ENCODE results near the gene NIPAL1.

NIPAL1 gene

GRCh38 chr4:48067536-48067935 lies 51.0 kb downstream of the NIPAL1 start:
- DNase-seq (ENCODE audit: low read depth) = no peak

- no peak for DNase-seq (ENCODE audit: low read depth)
These were observed 51.6 kb downstream of the NIPAL1 start for GRCh38 chr4:48068182-48068581.

- no peak for DNase-seq (ENCODE audit: low read depth)
These were observed 52.5 kb downstream of the NIPAL1 start for GRCh38 chr4:48069026-48069425.

GRCh38 chr4:48071191-48071590 lies 54.6 kb downstream of the NIPAL1 start:
- DNase-seq (ENCODE audit: low read depth) = no peak

- no peak for DNase-seq (ENCODE audit: low read depth)
These were observed 57.1 kb downstream of the NIPAL1 start for GRCh38 chr4:48073567-48074103.

GRCh38 chr4:48074657-48075056 lies 58.1 kb downstream of the NIPAL1 start:
- DNase-seq (ENCODE audit: low read depth) = no peak

GRCh38 chr4:48078425-48078824 lies 61.9 kb downstream of the NIPAL1 start:
- no peak for DNase-seq (ENCODE audit: low read depth)

- no peak for DNase-seq (ENCODE audit: low read depth)
These were observed 62.5 kb downstream of the NIPAL1 start for GRCh38 chr4:48078862-48079655.

GRCh38 chr4:48079972-48080391 lies 63.4 kb downstream of the NIPAL1 start:
- no peak for DNase-seq (ENCODE audit: low read depth)

- no peak for DNase-seq (ENCODE audit: low read depth)
These were observed 64.6 kb downstream of the NIPAL1 start for GRCh38 chr4:48081196-48081595.

GRCh38 chr4:48082956-48083355 lies 66.4 kb downstream of the NIPAL1 start:
- DNase-seq (ENCODE audit: low read depth) = no peak

GRCh38 chr4:48085821-48086589 lies 69.4 kb downstream of the NIPAL1 start:
- no peak for DNase-seq (ENCODE audit: low read depth)

Data from activated gamma-delta T cell treated with anti-CD3 and anti-CD28 coated beads, Interleukin-2, amount 50 U/mL, for 16 hours (primary cell).